HepG2 (cell line): ENCODE data around the gene SNN. TPM values are rescaled to one million over a fixed set of nuclear protein-coding genes. Genes with fewer than 3 reads are reported as not detected.

Experiments
- ATAC-seq: fragments of 200-7000 bp; cut with Tn5 transposase; 3 replicates; pipeline ENCODE4 v1.9.1; 2020; ENCODE audit warnings: mild to moderate bottlenecking, moderate library complexity
- BruUV-seq: library from RNA; stranded (reverse); fragments of 400-500 nt; replicated peaks from 2 replicates; lab custom pipeline; 2021; lab: Mats Ljungman, UMichigan
- CTCF ChIA-PET: fragments of 300-600 bp; formaldehyde crosslinking; extraction: SDS; loops from one replicate; lab custom pipeline; 2021; ENCODE audit warnings: low total read pairs, inconsistent platforms, low intra/inter-chr PET ratio; lab: Yijun Ruan, JAX
- POLR2A ChIA-PET: fragments of 350-600 bp; sonication (Branson Sonifier 250); formaldehyde crosslinking; loops from one replicate; lab custom pipeline; 2020; ENCODE audit warnings: antibody characterized with exemption, inconsistent platforms; lab: Yijun Ruan, JAX
- DNase-seq: peaks from one replicate; pipeline ENCODE4 v3.0.0-alpha.2; 2015; ENCODE audit warnings: low spot score
- FAIRE-seq: peaks from 3 replicates; lab custom pipeline; 2011; peaks lifted over from hg19 to GRCh38; lab: Jason Lieb, UNC
- H2AFZ ChIP-seq: one replicate; pipeline ENCODE4 v1.6.1; 2011; ENCODE audit warnings: low read length, inconsistent platforms
- H3K27ac ChIP-seq: fragments of 300-600 bp; 3 replicates; pipeline ENCODE4 v1.8.0; 2011; ENCODE audit warnings: mixed run types, mild to moderate bottlenecking, mixed read lengths, low read length, inconsistent platforms; ENCODE audit not compliant: insufficient read depth; ENCODE audit errors: extremely low read length
- H3K27me3 ChIP-seq, 2 experiments: fragments of 200-600 bp in 1 of 2; 2 replicates in 1 of 2; 3 replicates in 1 of 2; pipeline versions ENCODE4 v1.6.0 to v1.8.0; 2011; ENCODE audit warnings: low read length in 2 of 2, mild to moderate bottlenecking in 2 of 2, moderate library complexity in 2 of 2, inconsistent platforms in 1 of 2; ENCODE audit not compliant: insufficient read depth in 2 of 2, control insufficient read depth in 1 of 2
- H3K36me3 ChIP-seq, 2 experiments: fragments of 200-600 bp in 1 of 2; replicated peaks in 1 of 2; 2 replicates in 1 of 2; 3 replicates in 1 of 2; pipeline versions ENCODE4 v1.5.1 to v1.8.0; 2011; ENCODE audit warnings: low read length in 2 of 2, inconsistent platforms in 1 of 2; ENCODE audit not compliant: insufficient read depth in 2 of 2, control insufficient read depth in 1 of 2
- H3K4me1 ChIP-seq: 2 replicates; pipeline ENCODE4 v1.5.1; 2012; ENCODE audit warnings: low read length, inconsistent platforms; ENCODE audit not compliant: insufficient read depth
- H3K4me2 ChIP-seq: 2 replicates; pipeline ENCODE4 v1.6.0; 2011; ENCODE audit warnings: low read depth, low read length, inconsistent platforms
- H3K4me3 ChIP-seq, 3 experiments: fragments of 200-600 bp in 1 of 3; sonication (generic), shearing (Covaris generic) in 1 of 3; replicated peaks in 1 of 3; 2 replicates each; pipeline ENCODE4 v1.5.1; 2011 to 2016; ENCODE audit warnings: low read length in 3 of 3, inconsistent platforms in 2 of 3, low read depth in 2 of 3, mild to moderate bottlenecking in 2 of 3, control low read depth in 1 of 3, mixed read lengths in 1 of 3; ENCODE audit not compliant: insufficient read depth in 1 of 3
- H3K79me2 ChIP-seq: one replicate; pipeline ENCODE4 v1.6.1; 2011; ENCODE audit warnings: low read length, inconsistent platforms; ENCODE audit not compliant: insufficient read depth
- H3K9ac ChIP-seq: 2 replicates; pipeline ENCODE4 v1.6.0; 2011; ENCODE audit warnings: mild to moderate bottlenecking, low read depth, low read length, inconsistent platforms; ENCODE audit not compliant: insufficient read depth
- H3K9me3 ChIP-seq: 2 replicates; pipeline ENCODE4 v1.5.1; 2012; ENCODE audit warnings: mild to moderate bottlenecking, low read length
- H4K20me1 ChIP-seq: 2 replicates; pipeline ENCODE4 v1.6.0; 2011; ENCODE audit warnings: inconsistent platforms, mild to moderate bottlenecking, low read length, moderate library complexity; ENCODE audit not compliant: insufficient read depth
- FOXK2 ChIP-seq: fragments of 450-650 bp; IDR thresholded peaks from 2 replicates; pipeline ENCODE4 v1.6.1; 2016
- JUNB ChIP-seq: sonication (generic); formaldehyde crosslinking; IDR thresholded peaks from 2 replicates; pipeline ENCODE4 v1.8.0; 2022; ENCODE audit warnings: missing genetic modification reagents, mild to moderate bottlenecking, borderline replicate concordance
- POLR2AphosphoS2 ChIP-seq: IDR thresholded peaks from 2 replicates; pipeline ENCODE4 v1.6.1; 2011; ENCODE audit warnings: low read depth, low read length, improper control_type of control experiment
- RBFOX2 ChIP-seq: fragments of 200-400 bp; formaldehyde crosslinking; IDR thresholded peaks from 2 replicates; pipeline ENCODE4 v1.6.1; 2017; ENCODE audit warnings: low read depth, mild to moderate bottlenecking, low read length
- RBM22 ChIP-seq: fragments of 200-400 bp; formaldehyde crosslinking; optimal IDR thresholded peaks from 2 replicates; pipeline ENCODE3; 2017; ENCODE audit warnings: mild to moderate bottlenecking, low read length, moderate library complexity
- WGBS: methylation state at CpG from one replicate; pipeline ENCODE4 v1.1.6; 2017; ENCODE audit warnings: low lambda C conversion rate; 5-methylcytosine and 5-hydroxymethylcytosine counted together
- in situ Hi-C: cut with HindIII; loops from 2 replicates; pipeline ENCODE4 v1.10.0; 2017; ENCODE audit warnings: low pct_unique_long_range_greater_than_20kb; ENCODE audit not compliant: extremely low pct_ligation_motif_present
- intact Hi-C: fragments of 100-400 bp; cut with micrococcal nuclease; formaldehyde crosslinking; loops from one replicate; pipeline ENCODE4 v1.10.0; 2022; ENCODE audit not compliant: unreplicated experiment
- polyA plus RNA-seq, 8 experiments: library from polyadenylated mRNA; depleted of rRNA in 3 of 8; stranded (reverse) in 7 of 8; unstranded in 1 of 8; fragments of >200 nt; fragmentation: Illumina TruSeq in 4 of 8; extraction: Trizol in 4 of 8; gene quantifications; 2 replicates each; pipeline versions ENCODE4 v1.2.1 to v1.2.3, GENCODE V29; 2011 to 2016; ENCODE audit warnings: low read depth in 4 of 8, missing spikeins in 1 of 8, mixed read lengths in 1 of 8; ENCODE audit not compliant: insufficient read depth in 1 of 8
- total RNA-seq, 5 experiments: library from RNA; depleted of rRNA; stranded (reverse); fragments of >200 nt; fragmentation: Illumina TruSeq; extraction: Trizol; gene quantifications; 2 replicates each; pipeline ENCODE4 v1.2.3, GENCODE V29; 2016; ENCODE audit warnings: low read depth in 1 of 5
- TF ChIP-seq, protein P1 (sequence below), 2 experiments: fragments of 450-650 bp in 1 of 2; sonication (generic) in 1 of 2; formaldehyde crosslinking in 1 of 2; IDR thresholded peaks; 2 replicates each; pipeline versions ENCODE4 v1.6.1 to v1.8.0; 2016 to 2022; ENCODE audit warnings: antibody characterized with exemption in 1 of 2, mild to moderate bottlenecking in 1 of 2, missing genetic modification reagents in 1 of 2

Gene SNN
- total and polyA plus RNA-seq, 2 of the 13 experiments (the other 11 are each of a cell fraction or from before 2014, with no cell fraction given) = 5.2 to 8.4 TPM

DNA sequence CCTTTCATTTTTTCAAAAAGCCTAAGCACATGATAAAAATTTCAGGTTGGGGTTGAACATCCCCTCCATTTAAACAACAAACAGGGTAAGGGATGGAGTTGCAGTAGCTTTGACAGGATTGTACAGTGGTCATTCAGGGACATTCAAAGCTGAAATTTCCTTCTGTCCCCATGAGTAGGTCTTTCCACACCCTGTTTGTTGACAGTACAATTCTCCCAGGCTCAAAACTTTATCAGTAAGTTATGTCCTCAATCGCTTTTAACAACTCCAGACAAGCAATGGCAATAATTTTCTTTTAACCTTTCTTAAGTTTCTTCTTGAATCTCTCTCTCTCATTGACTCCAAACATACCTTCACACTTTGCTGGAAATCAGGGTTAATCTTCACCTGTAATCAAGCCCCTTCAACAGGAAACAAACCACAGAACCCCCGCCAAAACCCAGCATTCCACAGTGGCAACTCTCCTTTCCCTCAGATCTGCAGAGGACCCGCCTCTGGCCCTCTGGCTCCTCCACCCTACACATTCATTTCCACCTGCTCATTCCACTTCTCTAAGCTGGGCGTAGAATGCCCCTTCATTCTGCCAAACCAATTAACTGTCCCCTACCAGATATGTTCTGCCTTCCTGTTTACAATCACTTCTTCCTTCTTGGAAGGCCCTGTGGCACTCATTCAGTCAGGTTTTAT is 53.7 kb downstream of the SNN start:
- no peak overlapping the region for H2AFZ ChIP-seq
- in situ Hi-C loops = no loop called here
- no peaks in the 10 kb centered on the region for H3K9me3 ChIP-seq
- DNase-seq = no peak
- H3K27ac ChIP-seq = no peak overlapping the region
- TF ChIP-seq JUNB (CRISPR knock-in tag) = no peak
- TF ChIP-seq RBM22 = peak; percentile 59
- TF ChIP-seq, protein P1, sequence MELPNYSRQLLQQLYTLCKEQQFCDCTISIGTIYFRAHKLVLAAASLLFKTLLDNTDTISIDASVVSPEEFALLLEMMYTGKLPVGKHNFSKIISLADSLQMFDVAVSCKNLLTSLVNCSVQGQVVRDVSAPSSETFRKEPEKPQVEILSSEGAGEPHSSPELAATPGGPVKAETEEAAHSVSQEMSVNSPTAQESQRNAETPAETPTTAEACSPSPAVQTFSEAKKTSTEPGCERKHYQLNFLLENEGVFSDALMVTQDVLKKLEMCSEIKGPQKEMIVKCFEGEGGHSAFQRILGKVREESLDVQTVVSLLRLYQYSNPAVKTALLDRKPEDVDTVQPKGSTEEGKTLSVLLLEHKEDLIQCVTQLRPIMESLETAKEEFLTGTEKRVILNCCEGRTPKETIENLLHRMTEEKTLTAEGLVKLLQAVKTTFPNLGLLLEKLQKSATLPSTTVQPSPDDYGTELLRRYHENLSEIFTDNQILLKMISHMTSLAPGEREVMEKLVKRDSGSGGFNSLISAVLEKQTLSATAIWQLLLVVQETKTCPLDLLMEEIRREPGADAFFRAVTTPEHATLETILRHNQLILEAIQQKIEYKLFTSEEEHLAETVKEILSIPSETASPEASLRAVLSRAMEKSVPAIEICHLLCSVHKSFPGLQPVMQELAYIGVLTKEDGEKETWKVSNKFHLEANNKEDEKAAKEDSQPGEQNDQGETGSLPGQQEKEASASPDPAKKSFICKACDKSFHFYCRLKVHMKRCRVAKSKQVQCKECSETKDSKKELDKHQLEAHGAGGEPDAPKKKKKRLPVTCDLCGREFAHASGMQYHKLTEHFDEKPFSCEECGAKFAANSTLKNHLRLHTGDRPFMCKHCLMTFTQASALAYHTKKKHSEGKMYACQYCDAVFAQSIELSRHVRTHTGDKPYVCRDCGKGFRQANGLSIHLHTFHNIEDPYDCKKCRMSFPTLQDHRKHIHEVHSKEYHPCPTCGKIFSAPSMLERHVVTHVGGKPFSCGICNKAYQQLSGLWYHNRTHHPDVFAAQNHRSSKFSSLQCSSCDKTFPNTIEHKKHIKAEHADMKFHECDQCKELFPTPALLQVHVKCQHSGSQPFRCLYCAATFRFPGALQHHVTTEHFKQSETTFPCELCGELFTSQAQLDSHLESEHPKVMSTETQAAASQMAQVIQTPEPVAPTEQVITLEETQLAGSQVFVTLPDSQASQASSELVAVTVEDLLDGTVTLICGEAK (IDR thresholded peaks at IDR 0.05) = peak; percentile 37; the same call in 1 of the 2 replicates
- TF ChIP-seq, protein P1 (CRISPR knock-in tag; IDR thresholded peaks at IDR 0.05) = no peak
- TF ChIP-seq FOXK2 = no peak
- peak; percentile 58; the same call in 1 of the 2 replicates for TF ChIP-seq POLR2AphosphoS2
- TF ChIP-seq RBFOX2 = peak; percentile 49; the same call in 1 of the 2 replicates
- no peak overlapping the region for H3K4me3 ChIP-seq
- H3K79me2 ChIP-seq = peaks cover 9% of the 10 kb centered on the region
- no peak for FAIRE-seq
- intact Hi-C loops = no loop called here
- peaks cover 41% of the 10 kb centered on the region for H3K4me1 ChIP-seq
- no peaks in the 10 kb centered on the region for H3K27me3 ChIP-seq
- peaks cover 28 to 81% of the 10 kb centered on the region in 2 experiments for H3K36me3 ChIP-seq
- peaks cover 18% of the 10 kb centered on the region for H4K20me1 ChIP-seq
- no peak; the same call in 2 of the 3 replicates for ATAC-seq
- H3K4me2 ChIP-seq = no peak overlapping the region
- H3K9ac ChIP-seq = no peak overlapping the region
- 94% methylated on average over 4 of the region's 4 CpGs for WGBS
- CTCF ChIA-PET = no interaction called here
- BruUV-seq = no TSS peak
- POLR2A ChIA-PET = no interaction called here
